Embryonic facial prominence (tissue), 1 donor: ENCODE data around the gene ZNF407.

Source experiments
- DNase-seq: peaks from one replicate; pipeline ENCODE4 v3.0.0-alpha.2; 2016; ENCODE audit errors: extremely low spot score

The ZNF407 gene

GRCh38 chr18:74718312-74718711 is 120.6 kb downstream of the ZNF407 start:
- no peak for DNase-seq

DNA sequence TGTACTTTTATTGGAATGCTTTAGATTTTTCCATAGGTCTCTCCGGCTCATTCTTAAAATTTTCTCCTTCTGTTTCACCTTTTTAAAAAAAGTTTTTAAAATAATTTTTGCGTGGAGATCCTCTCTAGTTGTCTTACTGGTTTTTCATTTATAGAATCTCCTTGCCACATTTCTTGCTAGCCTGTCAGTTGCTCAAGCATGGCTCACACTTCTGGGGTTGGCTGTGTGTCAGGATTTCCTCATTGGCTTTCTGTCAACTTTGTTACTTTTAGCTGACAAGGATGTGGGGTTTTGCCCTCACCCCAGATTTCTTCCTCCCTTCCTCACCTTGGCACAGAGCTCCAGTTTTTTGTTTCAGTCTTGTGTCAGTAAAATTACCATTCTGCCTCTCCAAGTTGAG is 124.6 kb downstream of the ZNF407 start:
- no peak for DNase-seq

DNA sequence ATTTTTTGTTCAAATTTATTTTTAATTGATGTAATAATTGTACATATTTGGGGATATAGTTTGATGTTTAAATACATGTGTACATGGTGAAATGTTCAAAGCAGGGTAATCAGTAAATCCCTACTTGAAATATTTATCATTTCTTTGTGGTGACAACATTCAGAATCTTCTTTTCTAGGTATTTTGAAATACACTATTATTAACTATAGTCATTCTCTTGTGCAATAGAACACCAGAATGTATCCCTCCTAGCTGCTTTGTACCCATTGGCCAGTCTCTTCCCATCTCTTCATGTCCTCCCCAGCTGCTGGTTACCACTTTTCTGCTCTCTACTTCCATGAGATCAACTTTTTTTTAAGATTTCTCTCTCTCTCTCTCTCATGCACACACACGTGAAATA is 126.5 kb downstream of the ZNF407 start:
- no peak for DNase-seq

DNA sequence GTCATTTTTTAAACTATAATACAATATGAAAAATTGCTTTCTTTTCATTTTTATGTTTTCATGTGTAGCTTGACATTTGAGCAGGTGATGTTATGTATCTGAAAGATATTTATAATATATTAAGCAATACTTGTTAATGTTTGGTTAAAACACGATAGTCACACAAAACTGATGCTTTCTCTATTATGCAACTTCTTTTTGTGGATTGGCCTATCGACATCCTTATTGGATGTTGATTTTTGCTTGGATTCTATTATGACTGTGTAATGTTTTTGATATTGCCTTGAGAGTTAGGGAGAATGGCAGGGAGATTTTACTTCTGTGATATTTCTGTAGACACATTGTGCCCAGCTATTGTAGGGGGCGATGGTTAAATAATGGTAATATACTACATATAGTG is 128.0 kb downstream of the ZNF407 start:
- no peak for DNase-seq

- no peak for DNase-seq
These were observed 130.9 kb downstream of the ZNF407 start for GRCh38 chr18:74728586-74728985.

DNA sequence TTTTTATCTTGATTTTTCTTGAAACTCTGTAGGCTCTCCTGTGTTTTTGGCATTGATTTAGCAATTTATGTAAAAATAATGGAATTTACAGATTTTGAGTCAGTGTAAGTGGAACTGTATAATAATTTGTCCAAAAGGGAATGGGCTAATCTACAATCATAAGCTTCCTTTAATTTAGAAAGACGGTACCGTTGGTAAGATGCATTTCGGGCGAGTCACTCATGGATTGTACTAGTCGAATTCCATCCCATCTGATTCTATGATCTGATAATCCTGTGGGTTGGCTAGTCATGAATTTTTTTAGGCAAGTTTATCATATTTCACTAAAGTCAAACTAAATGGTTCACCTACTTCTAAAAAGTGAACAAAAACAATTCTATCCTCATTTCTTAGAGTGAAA is 133.4 kb downstream of the ZNF407 start:
- no peak for DNase-seq

DNA sequence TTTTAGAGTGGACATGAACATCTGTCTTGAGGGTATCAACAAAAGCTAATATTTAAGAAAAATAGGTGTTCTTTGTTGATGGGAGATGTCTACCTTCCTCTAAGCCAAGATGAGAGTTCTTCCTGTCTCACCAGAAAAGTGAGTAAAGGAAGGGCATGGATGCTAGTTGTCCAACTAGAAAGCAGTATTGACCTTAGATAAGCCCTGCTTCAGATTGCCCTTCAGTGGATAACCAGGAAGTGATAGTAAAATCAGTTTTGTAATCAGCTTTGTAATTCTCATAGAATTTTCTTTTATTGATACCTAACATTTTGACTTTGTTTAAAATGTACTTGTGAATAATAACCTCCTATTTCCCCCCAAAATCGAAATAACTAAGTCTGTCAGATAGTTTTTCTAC is 134.7 kb downstream of the ZNF407 start:
- DNase-seq = no peak

GRCh38 chr18:74733598-74733997 is 135.9 kb downstream of the ZNF407 start:
- DNase-seq = no peak

DNA sequence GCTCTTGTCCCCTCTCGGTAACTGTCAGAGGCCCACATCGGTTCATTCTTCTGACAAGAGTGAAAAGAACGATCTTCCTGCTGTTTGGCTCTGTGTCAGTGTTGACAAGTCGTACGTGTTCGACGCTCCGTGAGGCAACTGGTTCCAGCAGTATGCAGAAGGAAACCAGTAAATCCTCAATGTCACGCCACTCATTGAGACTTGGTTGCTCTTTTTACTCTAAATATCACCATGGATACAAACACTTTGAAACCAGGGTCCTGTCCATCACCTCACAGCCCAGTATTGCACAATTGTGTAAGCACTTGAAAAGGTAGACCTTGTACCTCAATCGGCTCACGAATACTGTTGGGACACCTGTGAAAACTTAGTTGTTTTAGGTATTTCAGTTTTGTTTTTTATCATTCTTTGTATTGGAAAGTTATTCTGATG is 136.4 kb downstream of the ZNF407 start:
- DNase-seq = peak; percentile 13

GRCh38 chr18:74739926-74740325 is 142.3 kb downstream of the ZNF407 start:
- DNase-seq = no peak

- no peak for DNase-seq
These were observed 145.0 kb downstream of the ZNF407 start for GRCh38 chr18:74742573-74743243.

DNA sequence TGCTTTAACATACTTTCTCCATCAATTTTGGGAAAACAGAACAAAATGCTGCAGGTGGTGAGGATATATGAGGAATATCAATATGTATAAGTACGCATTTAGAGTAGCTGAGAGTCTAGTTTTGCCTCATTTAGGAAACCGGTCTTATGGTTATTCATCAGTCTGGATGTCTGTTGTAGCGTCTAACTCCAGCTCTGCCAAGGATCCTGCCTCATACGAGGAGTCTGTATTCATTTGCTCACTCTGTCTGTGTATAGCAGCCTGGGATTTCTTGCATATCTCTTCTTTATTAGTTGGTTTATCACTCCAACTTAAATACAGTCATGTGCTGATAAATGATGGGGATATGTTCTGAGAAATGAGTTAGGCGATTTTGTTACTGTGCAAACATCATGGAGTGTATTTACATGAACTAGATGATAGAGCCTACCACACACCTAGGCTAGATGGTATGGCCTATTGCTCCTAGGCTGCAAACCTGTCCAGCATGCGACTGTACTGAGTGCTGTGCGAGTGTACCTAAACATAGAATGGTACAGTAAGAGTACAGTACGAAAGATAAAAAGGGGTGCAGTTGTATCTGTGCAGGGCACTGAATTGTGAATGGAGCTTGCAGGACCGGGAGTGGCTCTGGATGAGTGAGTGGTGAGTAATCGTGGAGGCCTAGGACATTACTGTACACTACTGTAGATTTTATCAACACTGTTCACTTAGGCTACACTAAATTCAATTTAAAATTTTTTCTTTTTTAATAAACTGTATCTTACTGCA is 148.1 kb downstream of the ZNF407 start:
- no peak for DNase-seq

- DNase-seq = no peak
These were observed 151.1 kb downstream of the ZNF407 start for GRCh38 chr18:74748809-74749208.

DNA sequence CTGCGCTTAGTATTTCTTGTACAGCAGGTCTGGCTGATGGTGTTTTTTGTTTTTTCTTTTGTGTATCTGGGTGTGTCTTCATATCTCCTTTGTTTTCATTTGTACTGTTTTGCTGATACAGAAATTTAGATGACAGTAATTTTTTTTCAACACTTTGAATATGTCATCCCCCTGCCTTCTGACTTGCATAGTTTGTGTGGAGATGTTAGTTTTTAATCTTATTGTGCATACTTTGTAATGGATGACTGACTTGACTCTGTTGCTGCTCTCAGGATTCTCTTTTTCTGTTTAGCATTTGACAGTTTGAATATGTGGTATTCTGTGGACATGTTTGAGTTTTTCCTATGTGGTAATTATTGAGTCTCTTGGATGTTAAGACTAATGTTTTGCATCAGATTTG is 161.3 kb downstream of the ZNF407 start:
- no peak for DNase-seq

- DNase-seq = no peak
These were observed 162.4 kb downstream of the ZNF407 start for GRCh38 chr18:74760026-74760425.

- no peak for DNase-seq
These were observed 162.8 kb downstream of the ZNF407 start for GRCh38 chr18:74760436-74760835.

DNA sequence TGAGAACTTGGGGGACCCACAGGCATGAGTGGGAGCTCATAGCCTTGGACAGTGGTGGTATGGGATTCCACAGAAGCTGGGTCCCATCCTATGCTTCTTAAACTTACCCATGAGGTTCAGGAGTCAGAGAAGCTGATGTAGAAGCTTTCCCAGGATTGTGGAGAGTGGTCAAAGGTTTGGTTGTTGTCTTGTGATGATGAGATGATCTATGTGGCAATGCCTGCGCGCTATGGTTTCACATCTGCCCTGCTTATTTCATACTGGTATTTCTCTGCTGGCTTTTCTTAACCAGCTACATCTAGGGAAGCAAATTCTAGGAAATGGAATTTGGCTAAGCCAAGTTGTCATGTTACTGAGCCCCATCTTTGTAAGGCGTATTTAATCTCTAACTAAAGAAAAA is 168.6 kb downstream of the ZNF407 start:
- DNase-seq = no peak

GRCh38 chr18:74768096-74768495 is 170.4 kb downstream of the ZNF407 start:
- no peak for DNase-seq

GRCh38 chr18:74773171-74773624 is 175.5 kb downstream of the ZNF407 start:
- DNase-seq = no peak

DNA sequence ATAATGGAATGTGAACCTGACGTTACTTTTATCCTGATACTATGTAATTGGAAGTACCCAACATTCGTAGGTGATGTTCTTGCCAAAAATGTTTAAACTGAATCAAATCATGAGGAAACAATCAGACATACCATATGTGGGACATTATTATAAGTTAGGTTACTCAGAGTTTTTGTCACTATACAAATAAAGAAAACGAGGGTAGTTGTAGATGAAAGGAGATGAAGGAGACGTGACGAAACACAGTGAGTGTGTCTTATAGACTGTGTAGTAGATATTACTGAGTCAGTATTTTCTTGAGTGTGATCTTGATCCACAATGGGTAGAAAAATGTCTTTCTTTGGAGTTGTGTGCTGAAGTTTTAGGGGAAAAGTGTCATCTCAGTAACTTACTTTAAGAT is 176.8 kb downstream of the ZNF407 start:
- DNase-seq = no peak

GRCh38 chr18:74775239-74775638 is 177.6 kb downstream of the ZNF407 start:
- no peak for DNase-seq

DNA sequence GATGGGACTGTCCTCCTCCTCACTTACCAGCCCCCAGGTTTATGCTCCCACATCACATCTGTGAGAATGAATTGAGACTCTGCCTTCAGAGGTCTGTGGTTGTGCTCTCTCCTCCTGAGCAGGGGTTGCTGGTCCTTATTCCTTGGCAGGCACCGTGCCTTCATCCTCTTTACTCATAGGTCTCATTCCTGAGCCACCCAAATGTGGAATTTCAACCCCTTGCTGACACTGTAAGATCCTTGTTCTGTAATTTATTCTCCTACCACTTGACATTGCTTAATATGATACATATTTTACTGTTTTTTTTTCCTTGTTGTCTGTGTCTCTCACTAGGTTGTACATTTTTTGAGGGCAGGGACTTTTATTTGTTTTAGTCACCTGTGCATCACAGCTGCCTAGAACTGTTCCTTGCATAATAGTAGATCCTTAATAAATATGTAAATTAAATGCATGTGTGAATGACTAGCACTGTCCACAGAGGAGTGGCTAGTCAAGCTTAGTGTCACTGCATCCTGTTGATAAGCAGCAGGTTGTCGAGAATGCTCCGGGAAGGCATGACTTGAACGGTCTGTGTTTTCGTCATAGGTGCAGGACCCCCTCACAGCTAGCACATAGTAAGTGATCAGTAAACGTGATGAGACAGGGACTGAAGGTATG is 180.6 kb downstream of the ZNF407 start:
- no peak for DNase-seq

GRCh38 chr18:74784752-74785151 is 187.1 kb downstream of the ZNF407 start:
- DNase-seq = no peak
